ENCODE measurements around the gene TRMT112. TPM values are rescaled to one million over a fixed set of nuclear protein-coding genes. Genes with fewer than 3 reads are reported as not detected.

The TRMT112 gene
- total and polyA plus RNA-seq, 2 of the 4 experiments (the other 2 are of a cell fraction), result 173 to 202 TPM

- H3K14ac ChIP-seq (replicated peaks; ENCODE audit: low read depth, low read length), result no peak overlapping the region
- in situ Hi-C loops (cut with MboI; ENCODE audit: low sequenced_read_pairs) (no loop called here), intact Hi-C loops (cut with micrococcal nuclease) (no loop called here), dilution Hi-C loops (cut with HindIII; ENCODE audit: low sequenced_read_pairs, unreplicated experiment) (no loop called here)
- H4K8ac ChIP-seq (ENCODE audit: low read depth in 2 of 2, low read length in 2 of 2), result no peak overlapping the region
- H3K9me1 ChIP-seq (ENCODE audit: insufficient read depth, low read length), result peaks cover 5% of the 10 kb centered on the region; the same call in 1 of the 2 replicates
- H3K9me3 ChIP-seq (ENCODE audit: control insufficient read depth, insufficient read depth, low read length), result no peaks in the 10 kb centered on the region
- no peak overlapping the region for H2BK20ac ChIP-seq (ENCODE audit: low read depth, low read length)
- peaks cover 5 to 18% of the 10 kb centered on the region in 2 experiments for H3K79me1 ChIP-seq (ENCODE audit: low read depth in 1 of 2, low read length in 2 of 2)
- no peaks in the 10 kb centered on the region for H3K27me3 ChIP-seq (ENCODE audit: control insufficient read depth, insufficient read depth, low read length)
- H3K4ac ChIP-seq (ENCODE audit: low read depth, low read length), result no peak overlapping the region
- DNase-seq, result no peak
- no peak overlapping the region for H3K23ac ChIP-seq (ENCODE audit: low read depth, low read length)
- ChIA-PET POLR2A (ENCODE audit: unreplicated experiment) (no interaction called here), CTCF (no interaction called here)
- no peak overlapping the region for H2BK15ac ChIP-seq (ENCODE audit: low read depth, low read length)
- 92% methylated on average over 5 of the region's 8 CpGs; no CpG with 5 or more reads in 1 of the 2 experiments for WGBS, 2 experiments (ENCODE audit: extremely low coverage in 2 of 2, insufficient read length in 1 of 2)
- no peak overlapping the region for H2AFZ ChIP-seq (replicated peaks; ENCODE audit: low read length, poor library complexity)
- TF ChIP-seq BHLHE40 (IDR thresholded peaks at IDR 0.05; ENCODE audit: low read depth, low read length), result no peak
- TF ChIP-seq CEBPB (IDR thresholded peaks at IDR 0.05; ENCODE audit: low read depth, low read length), result no peak
- no peak for TF ChIP-seq CHD1 (IDR thresholded peaks at IDR 0.05; ENCODE audit: low read depth, low read length)
- no peak for TF ChIP-seq FOS (IDR thresholded peaks at IDR 0.05; ENCODE audit: low read depth, low read length)
- no peak for TF ChIP-seq RFX5 (IDR thresholded peaks at IDR 0.05; ENCODE audit: low read depth, low read length)
- no peak for TF ChIP-seq MAFK (IDR thresholded peaks at IDR 0.05; ENCODE audit: low read depth, low read length)
- TF ChIP-seq CTCF (conservative IDR thresholded peaks at IDR 0.05; ENCODE audit: low read depth, low read length), result no peak
- TF ChIP-seq ELK1 (IDR thresholded peaks at IDR 0.05; ENCODE audit: borderline replicate concordance, low read depth, low read length), result no peak
- TF ChIP-seq, protein P1, sequence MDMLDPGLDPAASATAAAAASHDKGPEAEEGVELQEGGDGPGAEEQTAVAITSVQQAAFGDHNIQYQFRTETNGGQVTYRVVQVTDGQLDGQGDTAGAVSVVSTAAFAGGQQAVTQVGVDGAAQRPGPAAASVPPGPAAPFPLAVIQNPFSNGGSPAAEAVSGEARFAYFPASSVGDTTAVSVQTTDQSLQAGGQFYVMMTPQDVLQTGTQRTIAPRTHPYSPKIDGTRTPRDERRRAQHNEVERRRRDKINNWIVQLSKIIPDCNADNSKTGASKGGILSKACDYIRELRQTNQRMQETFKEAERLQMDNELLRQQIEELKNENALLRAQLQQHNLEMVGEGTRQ (IDR thresholded peaks at IDR 0.05; ENCODE audit: low read depth, low read length), result no peak
- no peak for TF ChIP-seq NFE2L2 (IDR thresholded peaks at IDR 0.05; ENCODE audit: low read depth, low read length)
- TF ChIP-seq MAZ (IDR thresholded peaks at IDR 0.05; ENCODE audit: borderline replicate concordance, low read depth, low read length), result no peak
- TF ChIP-seq SMC3 (IDR thresholded peaks at IDR 0.05; ENCODE audit: low read depth, low read length), result no peak
- no peak for TF ChIP-seq POLR2A (IDR thresholded peaks at IDR 0.05; ENCODE audit: low read depth, low read length)
- H3K56ac ChIP-seq (ENCODE audit: extremely low read depth, insufficient read depth, low read length), result no peak overlapping the region
- H4K91ac ChIP-seq (ENCODE audit: insufficient read depth, low read depth, low read length), result no peak overlapping the region
- no peak overlapping the region for H3K18ac ChIP-seq (ENCODE audit: low read depth, low read length)
- H2AK9ac ChIP-seq (replicated peaks; ENCODE audit: low read depth, low read length, poor library complexity), result no peak overlapping the region
- H2BK5ac ChIP-seq (ENCODE audit: low read depth, low read length, poor library complexity, severe bottlenecking), result no peak overlapping the region
- no peak overlapping the region for H2AK5ac ChIP-seq (ENCODE audit: low read depth, low read length)
- no peak overlapping the region for H2BK120ac ChIP-seq (ENCODE audit: low read depth, low read length)
- peaks cover 2% of the 10 kb centered on the region; the same call in 1 of the 2 replicates for H3K4me1 ChIP-seq (ENCODE audit: control insufficient read depth, insufficient read depth, low read length)
- peaks cover 35% of the 10 kb centered on the region for H3K36me3 ChIP-seq (ENCODE audit: control insufficient read depth, insufficient read depth, low read length)
- no peak overlapping the region for H3K4me2 ChIP-seq (ENCODE audit: low read depth, low read length)
- H4K5ac ChIP-seq (ENCODE audit: low read depth, low read length), result no peak overlapping the region
- BruUV-seq (replicated peaks), result no TSS peak
- no peak overlapping the region for H3K9ac ChIP-seq (ENCODE audit: low read depth, low read length)
- H4K20me1 ChIP-seq (ENCODE audit: insufficient read depth, low read length), result no peaks in the 10 kb centered on the region
- no peak for ATAC-seq (ENCODE audit: low read depth)
- no peak overlapping the region for H3K27ac ChIP-seq (ENCODE audit: insufficient read depth, low read length)
- no peak overlapping the region for H3K4me3 ChIP-seq (ENCODE audit: insufficient read depth, low read depth, low read length)
Observed at GRCh38 chr11:64278576-64279190, 38.7 kb downstream of the TRMT112 start.

All from IMR-90 (cell line).